WTC11 (cell line): ENCODE results near the gene SORL1. TPM values are rescaled to one million over a fixed set of nuclear protein-coding genes. Genes with fewer than 3 reads are reported as not detected.

ENCODE experiments used
- ATAC-seq: fragments of 200-7000 bp; cut with Tn5 transposase; 2 replicates; pipeline ENCODE4 v1.10.0; 2021; ENCODE audit warnings: mild to moderate bottlenecking, moderate library complexity
- CTCF ChIA-PET: fragments of 300-600 bp; sonication (Branson Sonifier 250); formaldehyde crosslinking; loops from one replicate; lab custom pipeline; 2021; ENCODE audit warnings: antibody characterized with exemption; lab: Charles Lee
- POLR2A ChIA-PET: fragments of 350-600 bp; sonication (Branson Sonifier 250); formaldehyde crosslinking; loops from one replicate; lab custom pipeline; 2021; ENCODE audit warnings: antibody characterized with exemption; lab: Charles Lee
- DNase-seq: peaks from one replicate; pipeline ENCODE4 v3.0.0; 2021; ENCODE audit warnings: low spot score
- H3K27ac Mint-ChIP-seq: 2 replicates; pipeline ENCODE4 v1.8.0; 2021; ENCODE audit warnings: mixed read lengths
- H3K27me3 Mint-ChIP-seq: 2 replicates; pipeline ENCODE4 v1.8.0; 2021; ENCODE audit warnings: low read depth, mild to moderate bottlenecking, moderate library complexity, mixed read lengths
- H3K36me3 Mint-ChIP-seq: 2 replicates; pipeline ENCODE4 v1.8.0; 2021; ENCODE audit warnings: mixed read lengths
- H3K4me1 Mint-ChIP-seq: 2 replicates; pipeline ENCODE4 v1.8.0; 2022; ENCODE audit warnings: mixed read lengths
- H3K4me3 Mint-ChIP-seq: 2 replicates; pipeline ENCODE4 v1.8.0; 2021; ENCODE audit warnings: mild to moderate bottlenecking, moderate library complexity, mixed read lengths
- H3K9me3 Mint-ChIP-seq: 2 replicates; pipeline ENCODE4 v1.8.0; 2021; ENCODE audit warnings: mixed read lengths
- ARID4B ChIP-seq: sonication (generic); formaldehyde crosslinking; IDR thresholded peaks from 2 replicates; pipeline ENCODE4 v1.8.0; 2023; ENCODE audit warnings: missing genetic modification reagents, mild to moderate bottlenecking, borderline replicate concordance
- CDX4 ChIP-seq: fragments of 250-450 bp; sonication (Bioruptor Pico); IDR thresholded peaks from 2 replicates; pipeline ENCODE4 v1.9.0; 2021; ENCODE audit warnings: moderate library complexity, mild to moderate bottlenecking, inconsistent platforms, borderline replicate concordance
- ELF4 ChIP-seq: sonication (generic); formaldehyde crosslinking; IDR thresholded peaks from 2 replicates; pipeline ENCODE4 v1.8.1; 2022; ENCODE audit warnings: low read depth, mild to moderate bottlenecking, moderate library complexity, missing genetic modification reagents
- EMX1 ChIP-seq: fragments of 250-450 bp; sonication (Bioruptor Pico); IDR thresholded peaks from 2 replicates; pipeline ENCODE4 v1.8.0; 2021; ENCODE audit warnings: mild to moderate bottlenecking
- GRHL2 ChIP-seq: fragments of 250-450 bp; sonication (Bioruptor Pico); IDR thresholded peaks from 2 replicates; pipeline ENCODE4 v1.8.0; 2022; ENCODE audit warnings: mild to moderate bottlenecking, moderate library complexity; ENCODE audit not compliant: insufficient replicate concordance, severe bottlenecking
- GTF2I ChIP-seq: fragments of 250-450 bp; sonication (Bioruptor Pico); conservative IDR thresholded peaks from 2 replicates; pipeline ENCODE4 v1.4.0; 2021; ENCODE audit warnings: mild to moderate bottlenecking
- KAT7 ChIP-seq: sonication (generic); formaldehyde crosslinking; IDR thresholded peaks from 2 replicates; pipeline ENCODE4 v1.8.1; 2023; ENCODE audit warnings: missing genetic modification reagents, mild to moderate bottlenecking, borderline replicate concordance
- MXD4 ChIP-seq: fragments of 250-450 bp; sonication (Bioruptor Pico); IDR thresholded peaks from 2 replicates; pipeline ENCODE4 v1.8.0; 2021; ENCODE audit warnings: mild to moderate bottlenecking, moderate library complexity, borderline replicate concordance
- NFATC4 ChIP-seq: fragments of 250-450 bp; sonication (Bioruptor Pico); IDR thresholded peaks from 2 replicates; pipeline ENCODE4 v1.9.0; 2021; ENCODE audit warnings: mild to moderate bottlenecking
- NR3C1 ChIP-seq: sonication (generic); formaldehyde crosslinking; conservative IDR thresholded peaks from 2 replicates; pipeline ENCODE4 v1.8.1; 2023; ENCODE audit warnings: low read depth, mild to moderate bottlenecking, missing genetic modification reagents
- PRRX2 ChIP-seq: fragments of 250-450 bp; sonication (Bioruptor Pico); IDR thresholded peaks from 2 replicates; pipeline ENCODE4 v1.8.0; 2021; ENCODE audit warnings: mild to moderate bottlenecking
- RELA ChIP-seq: sonication (generic); formaldehyde crosslinking; IDR thresholded peaks from 2 replicates; pipeline ENCODE4 v1.8.1; 2022; ENCODE audit warnings: missing genetic modification reagents, mild to moderate bottlenecking, borderline replicate concordance
- TEAD4 ChIP-seq: sonication (generic); formaldehyde crosslinking; IDR thresholded peaks from 2 replicates; pipeline ENCODE4 v1.8.0; 2022; ENCODE audit warnings: mild to moderate bottlenecking, missing genetic modification reagents
- ZMAT4 ChIP-seq: fragments of 250-450 bp; sonication (Bioruptor Pico); IDR thresholded peaks from 2 replicates; pipeline ENCODE4 v1.9.0; 2021; ENCODE audit warnings: mild to moderate bottlenecking
- ZNF121 ChIP-seq: sonication (generic); formaldehyde crosslinking; IDR thresholded peaks from 2 replicates; pipeline ENCODE4 v1.8.0; 2023; ENCODE audit warnings: missing genetic modification reagents
- ZNF317 ChIP-seq: sonication (generic); formaldehyde crosslinking; IDR thresholded peaks from 2 replicates; pipeline ENCODE4 v1.8.1; 2023; ENCODE audit warnings: low read depth, mild to moderate bottlenecking, moderate library complexity, missing genetic modification reagents, borderline replicate concordance
- total RNA-seq: library from RNA; stranded (reverse); gene quantifications from 3 replicates; pipeline ENCODE4 v1.2.3, GENCODE V29; 2021
- TF ChIP-seq, protein P1 (sequence below): sonication (generic); formaldehyde crosslinking; IDR thresholded peaks from 2 replicates; pipeline ENCODE4 v1.8.1; 2023; ENCODE audit warnings: mild to moderate bottlenecking, moderate library complexity, missing genetic modification reagents
- TF ChIP-seq, protein P2 (sequence below): sonication (generic); formaldehyde crosslinking; IDR thresholded peaks from 2 replicates; pipeline ENCODE4 v1.8.0; 2022; ENCODE audit warnings: missing genetic modification reagents
- TF ChIP-seq, protein P3 (sequence below): sonication (generic); formaldehyde crosslinking; conservative IDR thresholded peaks from 2 replicates; pipeline ENCODE4 v1.8.1; 2023; ENCODE audit warnings: mild to moderate bottlenecking, low read depth, missing genetic modification reagents, moderate library complexity
- TF ChIP-seq, protein P4 (sequence below): sonication (generic); formaldehyde crosslinking; IDR thresholded peaks from 2 replicates; pipeline ENCODE4 v1.8.1; 2023; ENCODE audit warnings: mild to moderate bottlenecking, missing genetic modification reagents

SORL1 gene
- total RNA-seq, 1 experiment from 2014 or later = 87.1 TPM

DNA sequence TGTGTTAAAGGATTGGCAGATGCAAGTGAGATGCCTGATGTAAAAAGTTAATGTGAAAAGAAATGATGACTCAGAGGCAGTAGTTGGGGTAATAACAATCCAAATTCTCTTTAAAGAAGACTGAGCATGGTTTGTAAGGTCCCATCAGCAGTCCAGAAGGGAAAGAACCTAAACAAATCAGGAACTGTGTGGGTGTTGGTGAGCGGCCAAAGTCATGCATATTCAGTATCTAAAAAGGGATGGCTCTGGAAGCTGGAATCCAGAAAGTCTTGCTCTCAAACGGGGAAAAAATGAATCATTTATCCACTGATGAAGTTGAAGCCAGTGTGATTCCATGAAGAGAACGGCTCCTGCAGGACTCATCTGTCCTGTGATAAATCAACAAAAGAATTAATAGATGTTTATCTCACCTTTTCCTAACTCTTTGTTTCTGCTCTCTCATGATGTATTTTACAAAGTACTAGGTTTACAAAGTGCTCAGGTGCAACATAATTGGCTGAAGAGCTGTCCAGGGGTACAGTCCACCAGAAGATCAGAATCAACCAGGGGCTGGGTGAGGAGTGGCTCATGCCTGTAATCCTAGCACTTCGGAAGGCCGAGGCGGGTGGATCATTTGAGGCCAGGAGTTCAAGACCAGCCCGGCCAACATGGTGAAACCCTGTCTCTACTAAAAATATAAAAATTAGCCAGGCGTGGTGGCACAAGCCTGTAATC is 21.1 kb downstream of the SORL1 start:
- ATAC-seq (no peak), DNase-seq (no peak)
- peaks cover 24% of the 10 kb centered on the region for H3K36me3 Mint-ChIP-seq
- TF ChIP-seq ELF4 (CRISPR knock-in tag) (no peak), MXD4 (no peak), GTF2I (CRISPR knock-in tag) (no peak), ZNF317 (CRISPR knock-in tag) (no peak), RELA (CRISPR knock-in tag) (no peak), NFATC4 (CRISPR knock-in tag) (no peak), ZMAT4 (CRISPR knock-in tag) (no peak), NR3C1 (CRISPR knock-in tag) (no peak), ZNF121 (no peak), EMX1 (CRISPR knock-in tag) (no peak), TEAD4 (CRISPR knock-in tag) (no peak), PRRX2 (no peak), ARID4B (CRISPR knock-in tag) (no peak), GRHL2 (CRISPR knock-in tag) (no peak), KAT7 (CRISPR knock-in tag) (no peak), CDX4 (no peak)
- TF ChIP-seq, protein P1, sequence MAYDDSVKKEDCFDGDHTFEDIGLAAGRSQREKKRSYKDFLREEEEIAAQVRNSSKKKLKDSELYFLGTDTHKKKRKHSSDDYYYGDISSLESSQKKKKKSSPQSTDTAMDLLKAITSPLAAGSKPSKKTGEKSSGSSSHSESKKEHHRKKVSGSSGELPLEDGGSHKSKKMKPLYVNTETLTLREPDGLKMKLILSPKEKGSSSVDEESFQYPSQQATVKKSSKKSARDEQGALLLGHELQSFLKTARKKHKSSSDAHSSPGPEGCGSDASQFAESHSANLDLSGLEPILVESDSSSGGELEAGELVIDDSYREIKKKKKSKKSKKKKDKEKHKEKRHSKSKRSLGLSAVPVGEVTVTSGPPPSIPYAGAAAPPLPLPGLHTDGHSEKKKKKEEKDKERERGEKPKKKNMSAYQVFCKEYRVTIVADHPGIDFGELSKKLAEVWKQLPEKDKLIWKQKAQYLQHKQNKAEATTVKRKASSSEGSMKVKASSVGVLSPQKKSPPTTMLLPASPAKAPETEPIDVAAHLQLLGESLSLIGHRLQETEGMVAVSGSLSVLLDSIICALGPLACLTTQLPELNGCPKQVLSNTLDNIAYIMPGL = no peak
- TF ChIP-seq, protein P2, sequence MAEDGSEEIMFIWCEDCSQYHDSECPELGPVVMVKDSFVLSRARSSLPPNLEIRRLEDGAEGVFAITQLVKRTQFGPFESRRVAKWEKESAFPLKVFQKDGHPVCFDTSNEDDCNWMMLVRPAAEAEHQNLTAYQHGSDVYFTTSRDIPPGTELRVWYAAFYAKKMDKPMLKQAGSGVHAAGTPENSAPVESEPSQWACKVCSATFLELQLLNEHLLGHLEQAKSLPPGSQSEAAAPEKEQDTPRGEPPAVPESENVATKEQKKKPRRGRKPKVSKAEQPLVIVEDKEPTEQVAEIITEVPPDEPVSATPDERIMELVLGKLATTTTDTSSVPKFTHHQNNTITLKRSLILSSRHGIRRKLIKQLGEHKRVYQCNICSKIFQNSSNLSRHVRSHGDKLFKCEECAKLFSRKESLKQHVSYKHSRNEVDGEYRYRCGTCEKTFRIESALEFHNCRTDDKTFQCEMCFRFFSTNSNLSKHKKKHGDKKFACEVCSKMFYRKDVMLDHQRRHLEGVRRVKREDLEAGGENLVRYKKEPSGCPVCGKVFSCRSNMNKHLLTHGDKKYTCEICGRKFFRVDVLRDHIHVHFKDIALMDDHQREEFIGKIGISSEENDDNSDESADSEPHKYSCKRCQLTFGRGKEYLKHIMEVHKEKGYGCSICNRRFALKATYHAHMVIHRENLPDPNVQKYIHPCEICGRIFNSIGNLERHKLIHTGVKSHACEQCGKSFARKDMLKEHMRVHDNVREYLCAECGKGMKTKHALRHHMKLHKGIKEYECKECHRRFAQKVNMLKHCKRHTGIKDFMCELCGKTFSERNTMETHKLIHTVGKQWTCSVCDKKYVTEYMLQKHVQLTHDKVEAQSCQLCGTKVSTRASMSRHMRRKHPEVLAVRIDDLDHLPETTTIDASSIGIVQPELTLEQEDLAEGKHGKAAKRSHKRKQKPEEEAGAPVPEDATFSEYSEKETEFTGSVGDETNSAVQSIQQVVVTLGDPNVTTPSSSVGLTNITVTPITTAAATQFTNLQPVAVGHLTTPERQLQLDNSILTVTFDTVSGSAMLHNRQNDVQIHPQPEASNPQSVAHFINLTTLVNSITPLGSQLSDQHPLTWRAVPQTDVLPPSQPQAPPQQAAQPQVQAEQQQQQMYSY (CRISPR knock-in tag) = no peak
- TF ChIP-seq, protein P3, sequence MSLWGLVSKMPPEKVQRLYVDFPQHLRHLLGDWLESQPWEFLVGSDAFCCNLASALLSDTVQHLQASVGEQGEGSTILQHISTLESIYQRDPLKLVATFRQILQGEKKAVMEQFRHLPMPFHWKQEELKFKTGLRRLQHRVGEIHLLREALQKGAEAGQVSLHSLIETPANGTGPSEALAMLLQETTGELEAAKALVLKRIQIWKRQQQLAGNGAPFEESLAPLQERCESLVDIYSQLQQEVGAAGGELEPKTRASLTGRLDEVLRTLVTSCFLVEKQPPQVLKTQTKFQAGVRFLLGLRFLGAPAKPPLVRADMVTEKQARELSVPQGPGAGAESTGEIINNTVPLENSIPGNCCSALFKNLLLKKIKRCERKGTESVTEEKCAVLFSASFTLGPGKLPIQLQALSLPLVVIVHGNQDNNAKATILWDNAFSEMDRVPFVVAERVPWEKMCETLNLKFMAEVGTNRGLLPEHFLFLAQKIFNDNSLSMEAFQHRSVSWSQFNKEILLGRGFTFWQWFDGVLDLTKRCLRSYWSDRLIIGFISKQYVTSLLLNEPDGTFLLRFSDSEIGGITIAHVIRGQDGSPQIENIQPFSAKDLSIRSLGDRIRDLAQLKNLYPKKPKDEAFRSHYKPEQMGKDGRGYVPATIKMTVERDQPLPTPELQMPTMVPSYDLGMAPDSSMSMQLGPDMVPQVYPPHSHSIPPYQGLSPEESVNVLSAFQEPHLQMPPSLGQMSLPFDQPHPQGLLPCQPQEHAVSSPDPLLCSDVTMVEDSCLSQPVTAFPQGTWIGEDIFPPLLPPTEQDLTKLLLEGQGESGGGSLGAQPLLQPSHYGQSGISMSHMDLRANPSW (CRISPR knock-in tag) = no peak
- TF ChIP-seq, protein P4, sequence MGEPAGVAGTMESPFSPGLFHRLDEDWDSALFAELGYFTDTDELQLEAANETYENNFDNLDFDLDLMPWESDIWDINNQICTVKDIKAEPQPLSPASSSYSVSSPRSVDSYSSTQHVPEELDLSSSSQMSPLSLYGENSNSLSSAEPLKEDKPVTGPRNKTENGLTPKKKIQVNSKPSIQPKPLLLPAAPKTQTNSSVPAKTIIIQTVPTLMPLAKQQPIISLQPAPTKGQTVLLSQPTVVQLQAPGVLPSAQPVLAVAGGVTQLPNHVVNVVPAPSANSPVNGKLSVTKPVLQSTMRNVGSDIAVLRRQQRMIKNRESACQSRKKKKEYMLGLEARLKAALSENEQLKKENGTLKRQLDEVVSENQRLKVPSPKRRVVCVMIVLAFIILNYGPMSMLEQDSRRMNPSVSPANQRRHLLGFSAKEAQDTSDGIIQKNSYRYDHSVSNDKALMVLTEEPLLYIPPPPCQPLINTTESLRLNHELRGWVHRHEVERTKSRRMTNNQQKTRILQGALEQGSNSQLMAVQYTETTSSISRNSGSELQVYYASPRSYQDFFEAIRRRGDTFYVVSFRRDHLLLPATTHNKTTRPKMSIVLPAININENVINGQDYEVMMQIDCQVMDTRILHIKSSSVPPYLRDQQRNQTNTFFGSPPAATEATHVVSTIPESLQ (CRISPR knock-in tag) = no peak
- H3K4me3 Mint-ChIP-seq = no peak overlapping the region
- POLR2A ChIA-PET = no interaction called here
- H3K4me1 Mint-ChIP-seq = peaks cover 68% of the 10 kb centered on the region
- CTCF ChIA-PET = interaction anchor here (0.6 kb wide), 1 partner anchor 64 kb away, joined by 3 read pairs; no protein-coding TSS in a partner anchor
- H3K27ac Mint-ChIP-seq = peak overlapping the region; percentile 23
- no peaks in the 10 kb centered on the region for H3K27me3 Mint-ChIP-seq
- no peaks in the 10 kb centered on the region for H3K9me3 Mint-ChIP-seq
